ENCODE results near the gene PLEKHJ1.

Gene PLEKHJ1

DNA sequence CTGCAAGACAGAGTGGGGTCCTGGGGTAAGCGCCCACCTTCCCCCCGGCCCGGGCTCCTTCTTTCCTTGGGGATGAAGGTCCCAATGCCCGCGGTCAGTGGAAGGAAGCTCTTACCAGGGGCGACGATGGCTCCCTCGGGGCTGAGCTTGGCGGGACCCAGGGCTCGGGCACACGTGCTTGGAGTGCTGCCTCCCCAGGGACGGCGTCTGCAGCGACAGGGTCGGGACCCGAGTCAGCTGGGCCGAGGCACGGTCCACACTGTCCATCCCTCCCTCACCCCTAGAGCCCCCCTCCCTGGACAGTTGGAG lies 16.6 kb upstream of the PLEKHJ1 start:
- peaks cover 3% of the 10 kb centered on the region for H3K4me1 ChIP-seq (ENCODE audit: control insufficient read depth, insufficient read depth, low read length, poor library complexity, severe bottlenecking)
- no peak overlapping the region for H3K4me3 ChIP-seq (ENCODE audit: extremely low read depth, insufficient read depth, low read length, poor library complexity, severe bottlenecking)
- H3K9me3 ChIP-seq (ENCODE audit: control insufficient read depth, low read length), result no peaks in the 10 kb centered on the region
- no peak overlapping the region for H3K27ac ChIP-seq (ENCODE audit: low read depth, low read length, severe bottlenecking)
- H3K36me3 ChIP-seq (ENCODE audit: control insufficient read depth, insufficient read depth, low read length), result peaks cover 10% of the 10 kb centered on the region
- WGBS, 2 experiments (ENCODE audit: insufficient coverage in 2 of 2), result 40 to 55% methylated on average over 13 to 14 of the region's 18 CpGs

DNA sequence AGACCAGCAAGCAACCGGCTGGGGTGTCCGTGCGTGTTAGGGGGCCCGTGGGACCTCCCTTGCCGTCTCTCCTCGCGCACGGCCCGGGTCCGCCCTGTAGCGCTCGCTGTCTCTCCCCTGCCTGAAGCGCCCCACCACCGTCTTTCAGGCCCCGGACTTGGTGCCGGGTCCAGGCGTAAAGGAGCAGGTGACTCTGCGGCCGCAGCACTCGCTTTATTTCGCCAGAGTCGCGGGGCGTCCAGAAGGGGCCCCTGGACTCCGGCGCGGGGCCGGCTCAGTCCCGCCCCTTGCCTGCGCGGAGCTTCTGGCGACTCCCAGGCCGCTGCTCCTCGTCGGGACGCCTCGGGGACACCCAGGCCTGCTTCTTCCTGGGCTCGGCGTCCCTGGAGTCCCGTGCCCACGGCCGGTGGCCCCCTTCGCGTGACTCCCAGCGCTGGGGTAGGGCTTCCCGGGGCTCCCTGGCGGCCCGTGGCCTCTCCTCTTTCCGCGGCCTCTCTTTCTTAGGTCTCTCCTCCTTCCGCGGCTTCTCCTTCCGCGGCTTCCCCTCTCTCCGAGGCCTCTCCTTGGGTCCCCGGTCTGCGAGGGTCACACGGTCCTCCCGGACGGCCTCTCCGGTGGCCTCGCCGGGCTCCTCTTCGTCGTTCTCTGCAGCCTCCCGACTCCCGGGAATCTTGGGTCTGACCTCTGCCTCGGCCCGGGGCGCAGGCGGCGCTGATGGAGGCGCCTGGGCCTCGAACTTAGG lies 16.1 kb upstream of the PLEKHJ1 start:
- 80% methylated on average over 61 to 72 of the region's 74 CpGs for WGBS, 2 experiments (ENCODE audit: insufficient coverage in 2 of 2)

DNA sequence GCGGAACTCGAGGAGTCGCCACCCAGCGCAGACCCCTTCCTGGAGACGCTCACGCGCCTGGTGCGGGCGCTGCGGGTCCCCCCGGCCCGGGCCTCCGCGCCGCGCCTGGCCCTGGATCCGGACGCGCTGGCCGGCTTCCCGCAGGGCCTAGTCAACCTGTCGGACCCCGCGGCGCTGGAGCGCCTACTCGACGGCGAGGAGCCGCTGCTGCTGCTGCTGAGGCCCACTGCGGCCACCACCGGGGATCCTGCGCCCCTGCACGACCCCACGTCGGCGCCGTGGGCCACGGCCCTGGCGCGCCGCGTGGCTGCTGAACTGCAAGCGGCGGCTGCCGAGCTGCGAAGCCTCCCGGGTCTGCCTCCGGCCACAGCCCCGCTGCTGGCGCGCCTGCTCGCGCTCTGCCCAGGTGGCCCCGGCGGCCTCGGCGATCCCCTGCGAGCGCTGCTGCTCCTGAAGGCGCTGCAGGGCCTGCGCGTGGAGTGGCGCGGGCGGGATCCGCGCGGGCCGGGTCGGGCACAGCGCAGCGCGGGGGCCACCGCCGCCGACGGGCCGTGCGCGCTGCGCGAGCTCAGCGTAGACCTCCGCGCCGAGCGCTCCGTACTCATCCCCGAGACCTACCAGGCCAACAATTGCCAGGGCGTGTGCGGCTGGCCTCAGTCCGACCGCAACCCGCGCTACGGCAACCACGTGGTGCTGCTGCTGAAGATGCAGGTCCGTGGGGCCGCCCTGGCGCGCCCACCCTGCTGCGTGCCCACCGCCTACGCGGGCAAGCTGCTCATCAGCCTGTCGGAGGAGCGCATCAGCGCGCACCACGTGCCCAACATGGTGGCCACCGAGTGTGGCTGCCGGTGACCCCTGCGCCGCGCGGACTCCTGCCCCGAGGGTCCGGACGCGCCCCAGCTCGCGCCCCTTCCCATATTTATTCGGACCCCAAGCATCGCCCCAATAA lies 15.3 kb upstream of the PLEKHJ1 start:
- WGBS, 2 experiments (ENCODE audit: insufficient coverage in 2 of 2), result 74 to 78% methylated on average over 120 to 125 of the region's 125 CpGs
- H3K36me3 ChIP-seq (ENCODE audit: control insufficient read depth, insufficient read depth, low read length), result peaks cover 24% of the 10 kb centered on the region
- H3K4me3 ChIP-seq (ENCODE audit: extremely low read depth, insufficient read depth, low read length, poor library complexity, severe bottlenecking), result no peak overlapping the region
- no peak overlapping the region for H3K27ac ChIP-seq (ENCODE audit: low read depth, low read length, severe bottlenecking)
- no peaks in the 10 kb centered on the region for H3K9me3 ChIP-seq (ENCODE audit: control insufficient read depth, low read length)
- H3K4me1 ChIP-seq (ENCODE audit: control insufficient read depth, insufficient read depth, low read length, poor library complexity, severe bottlenecking), result peaks cover 3% of the 10 kb centered on the region

More for the DNA sequence above, 16.1 kb upstream of the PLEKHJ1 start:
- no peaks in the 10 kb centered on the region for H3K9me3 ChIP-seq (ENCODE audit: control insufficient read depth, low read length)
- peaks cover 15% of the 10 kb centered on the region for H3K36me3 ChIP-seq (ENCODE audit: control insufficient read depth, insufficient read depth, low read length)
- no peak overlapping the region for H3K4me3 ChIP-seq (ENCODE audit: extremely low read depth, insufficient read depth, low read length, poor library complexity, severe bottlenecking)
- peaks cover 3% of the 10 kb centered on the region for H3K4me1 ChIP-seq (ENCODE audit: control insufficient read depth, insufficient read depth, low read length, poor library complexity, severe bottlenecking)
- no peak overlapping the region for H3K27ac ChIP-seq (ENCODE audit: low read depth, low read length, severe bottlenecking)

- Histone ChIP-seq H3K4me3 (ENCODE audit: extremely low read depth, insufficient read depth, low read length, poor library complexity, severe bottlenecking) (no peak overlapping the region), H3K4me1 (ENCODE audit: control insufficient read depth, insufficient read depth, low read length, poor library complexity, severe bottlenecking) (peaks cover 3% of the 10 kb centered on the region), H3K36me3 (ENCODE audit: control insufficient read depth, insufficient read depth, low read length) (peaks cover 30% of the 10 kb centered on the region), H3K27ac (ENCODE audit: low read depth, low read length, severe bottlenecking) (no peak overlapping the region), H3K9me3 (ENCODE audit: control insufficient read depth, low read length) (no peaks in the 10 kb centered on the region)
- 76 to 85% methylated on average over 38 to 40 of the region's 40 CpGs for WGBS, 2 experiments (ENCODE audit: insufficient coverage in 2 of 2)
Measured at GRCh38 chr19:2250766-2251105, 14.6 kb upstream of the PLEKHJ1 start.

- no peak overlapping the region for H3K4me3 ChIP-seq (ENCODE audit: extremely low read depth, insufficient read depth, low read length, poor library complexity, severe bottlenecking)
- H3K4me1 ChIP-seq (ENCODE audit: control insufficient read depth, insufficient read depth, low read length, poor library complexity, severe bottlenecking), result peaks cover 3% of the 10 kb centered on the region
- no peaks in the 10 kb centered on the region for H3K9me3 ChIP-seq (ENCODE audit: control insufficient read depth, low read length)
- 80% methylated on average over 38 to 41 of the region's 43 CpGs for WGBS, 2 experiments (ENCODE audit: insufficient coverage in 2 of 2)
- no peak overlapping the region for H3K27ac ChIP-seq (ENCODE audit: low read depth, low read length, severe bottlenecking)
- H3K36me3 ChIP-seq (ENCODE audit: control insufficient read depth, insufficient read depth, low read length), result peaks cover 36% of the 10 kb centered on the region
Measured at GRCh38 chr19:2249880-2250765, 14.0 kb upstream of the PLEKHJ1 start.

- Histone ChIP-seq H3K36me3 (ENCODE audit: control insufficient read depth, insufficient read depth, low read length) (peaks cover 45% of the 10 kb centered on the region), H3K9me3 (ENCODE audit: control insufficient read depth, low read length) (no peaks in the 10 kb centered on the region), H3K27ac (ENCODE audit: low read depth, low read length, severe bottlenecking) (no peak within 1 kb of the TSS), H3K4me3 (ENCODE audit: extremely low read depth, insufficient read depth, low read length, poor library complexity, severe bottlenecking) (no peak within 1 kb of the TSS), H3K4me1 (ENCODE audit: control insufficient read depth, insufficient read depth, low read length, poor library complexity, severe bottlenecking) (peaks cover 3% of the 10 kb centered on the region)
- WGBS, 2 experiments (ENCODE audit: insufficient coverage in 2 of 2), result 90 to 92% methylated on average over 21 to 26 of the region's 27 CpGs
Measured at GRCh38 chr19:2249010-2249866, 13.1 kb upstream of the PLEKHJ1 start, which contains the start of gene AMH. Gene AMH (plus strand): TSS chr19:2249323. CDS start chr19:2249333, 10 bp downstream.

DNA sequence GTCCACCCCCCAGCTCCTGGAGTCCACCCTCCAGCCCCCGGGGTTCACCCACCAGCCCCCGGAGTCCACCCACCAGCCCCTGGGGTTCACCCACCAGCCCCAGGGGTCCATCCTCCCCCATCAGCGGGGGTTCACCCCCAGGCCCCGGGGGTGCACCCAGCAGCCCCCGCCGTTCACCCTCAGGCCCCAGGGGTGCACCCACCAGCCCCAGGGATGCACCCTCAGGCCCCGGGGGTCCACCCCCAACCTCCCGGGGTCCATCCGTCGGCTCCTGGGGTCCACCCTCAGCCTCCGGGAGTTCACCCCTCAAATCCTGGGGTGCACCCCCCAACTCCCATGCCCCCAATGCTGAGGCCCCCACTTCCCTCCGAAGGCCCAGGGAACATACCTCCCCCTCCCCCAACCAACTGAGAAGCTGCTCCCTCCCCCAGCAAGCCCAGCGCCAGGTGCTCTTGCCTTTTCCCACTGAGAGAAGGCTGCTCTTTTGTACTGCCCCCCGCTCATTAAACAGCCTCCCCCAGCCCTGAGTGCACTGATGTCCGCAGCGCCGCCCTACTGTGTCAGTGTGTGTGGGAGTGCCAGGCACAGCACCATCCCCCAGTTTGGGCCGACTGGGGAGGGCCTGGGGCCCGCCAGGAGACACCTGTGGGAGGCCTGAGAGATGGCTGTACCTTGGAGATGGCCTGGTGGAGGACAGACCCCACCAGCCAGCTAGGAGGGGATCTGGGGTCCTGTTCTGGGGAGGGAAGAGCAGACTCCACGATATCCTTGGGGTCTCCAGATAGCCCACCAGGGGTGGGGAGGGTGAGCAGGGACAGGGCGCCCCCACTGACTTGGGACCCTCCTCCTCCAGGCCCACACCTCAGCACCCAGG lies 12.2 kb upstream of the PLEKHJ1 start:
- Histone ChIP-seq H3K4me3 (ENCODE audit: extremely low read depth, insufficient read depth, low read length, poor library complexity, severe bottlenecking) (no peak overlapping the region), H3K4me1 (ENCODE audit: control insufficient read depth, insufficient read depth, low read length, poor library complexity, severe bottlenecking) (peaks cover 1% of the 10 kb centered on the region), H3K9me3 (ENCODE audit: control insufficient read depth, low read length) (no peaks in the 10 kb centered on the region), H3K27ac (ENCODE audit: low read depth, low read length, severe bottlenecking) (no peak overlapping the region), H3K36me3 (ENCODE audit: control insufficient read depth, insufficient read depth, low read length) (peaks cover 54% of the 10 kb centered on the region)
- WGBS, 2 experiments (ENCODE audit: insufficient coverage in 2 of 2), result 97 to 98% methylated on average over 11 to 12 of the region's 21 CpGs

DNA sequence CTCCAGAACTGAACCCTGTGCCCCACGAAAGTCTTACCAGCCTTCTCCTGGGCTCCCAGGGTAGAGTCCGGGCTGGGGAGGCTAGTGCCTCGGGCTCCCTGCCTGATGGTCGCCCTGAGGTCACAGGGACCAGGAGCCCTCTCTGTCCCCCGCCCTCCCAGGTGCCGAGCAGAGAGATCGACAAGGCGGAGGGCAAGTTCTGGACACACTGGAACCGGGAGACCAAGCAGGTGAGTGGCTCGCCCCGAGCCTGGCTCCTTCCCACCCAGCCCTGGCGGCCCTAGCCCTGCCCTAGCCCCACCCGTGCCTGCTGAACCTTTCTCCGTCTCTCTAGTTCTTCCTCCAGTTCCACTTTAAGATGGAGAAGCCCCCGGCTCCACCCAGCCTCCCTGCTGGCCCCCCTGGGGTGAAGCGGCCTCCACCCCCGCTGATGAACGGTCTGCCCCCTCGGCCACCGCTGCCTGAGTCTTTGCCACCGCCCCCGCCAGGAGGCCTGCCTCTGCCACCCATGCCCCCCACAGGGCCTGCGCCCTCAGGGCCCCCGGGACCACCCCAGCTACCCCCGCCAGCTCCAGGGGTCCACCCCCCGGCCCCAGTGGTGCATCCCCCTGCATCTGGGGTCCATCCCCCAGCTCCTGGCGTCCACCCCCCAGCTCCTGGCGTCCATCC lies 11.4 kb upstream of the PLEKHJ1 start:
- no peaks in the 10 kb centered on the region for H3K4me1 ChIP-seq (ENCODE audit: control insufficient read depth, insufficient read depth, low read length, poor library complexity, severe bottlenecking)
- WGBS, 2 experiments (ENCODE audit: insufficient coverage in 2 of 2), result 95 to 97% methylated on average over 15 to 20 of the region's 28 CpGs
- no peak overlapping the region for H3K4me3 ChIP-seq (ENCODE audit: extremely low read depth, insufficient read depth, low read length, poor library complexity, severe bottlenecking)
- H3K36me3 ChIP-seq (ENCODE audit: control insufficient read depth, insufficient read depth, low read length), result peaks cover 62% of the 10 kb centered on the region
- no peak overlapping the region for H3K27ac ChIP-seq (ENCODE audit: low read depth, low read length, severe bottlenecking)
- no peaks in the 10 kb centered on the region for H3K9me3 ChIP-seq (ENCODE audit: control insufficient read depth, low read length)

DNA sequence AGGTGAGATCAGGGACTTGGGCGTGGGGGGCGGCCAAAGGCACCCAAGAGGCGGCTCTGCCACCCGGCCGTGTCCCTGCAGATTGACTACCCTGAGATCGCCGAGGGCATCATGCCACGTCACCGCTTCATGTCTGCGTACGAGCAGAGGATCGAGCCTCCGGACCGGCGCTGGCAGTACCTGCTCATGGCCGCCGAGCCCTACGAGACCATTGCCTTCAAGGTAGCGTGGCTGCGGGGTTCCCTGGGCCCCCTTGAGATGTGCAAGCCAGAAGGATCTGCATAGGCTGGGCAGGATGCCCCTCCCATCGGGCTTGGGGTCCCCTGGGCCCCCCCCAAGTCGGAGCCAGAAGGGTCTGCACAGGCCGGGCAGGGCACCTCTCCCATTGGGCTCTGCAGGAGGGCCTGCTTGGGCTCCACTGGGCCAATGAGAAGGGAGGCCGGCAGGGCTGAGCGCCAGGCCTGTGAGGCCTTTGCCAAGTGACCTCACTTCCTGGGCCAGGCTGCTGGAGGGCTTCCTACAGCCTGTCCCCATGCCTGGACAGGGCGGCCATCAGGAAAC lies 10.8 kb upstream of the PLEKHJ1 start:
- Histone ChIP-seq H3K4me1 (ENCODE audit: control insufficient read depth, insufficient read depth, low read length, poor library complexity, severe bottlenecking) (no peaks in the 10 kb centered on the region), H3K27ac (ENCODE audit: low read depth, low read length, severe bottlenecking) (no peak overlapping the region), H3K36me3 (ENCODE audit: control insufficient read depth, insufficient read depth, low read length) (peaks cover 69% of the 10 kb centered on the region), H3K4me3 (ENCODE audit: extremely low read depth, insufficient read depth, low read length, poor library complexity, severe bottlenecking) (no peak overlapping the region), H3K9me3 (ENCODE audit: control insufficient read depth, low read length) (no peaks in the 10 kb centered on the region)
- 93 to 94% methylated on average over 24 to 26 of the region's 26 CpGs for WGBS, 2 experiments (ENCODE audit: insufficient coverage in 2 of 2)
